ENCODE results near the gene MSL1. TPM values are rescaled to one million over a fixed set of nuclear protein-coding genes. Genes with fewer than 3 reads are reported as not detected.

MSL1 gene
- total and polyA plus RNA-seq, 2 of the 13 experiments (the other 11 are each of a cell fraction or from before 2014, with no cell fraction given) = 63.8 to 88.5 TPM

- TF ChIP-seq PREB (CRISPR knock-in tag; IDR thresholded peaks at IDR 0.05) (no peak), ZNF230 (CRISPR knock-in tag; IDR thresholded peaks at IDR 0.05) (no peak), CBX5 (CRISPR knock-in tag; IDR thresholded peaks at IDR 0.05; ENCODE audit: borderline replicate concordance) (peak; percentile 77; the same call in 1 of the 2 replicates), NR2C2 (CRISPR knock-in tag; IDR thresholded peaks at IDR 0.05; ENCODE audit: borderline replicate concordance) (peak; percentile 57; the same call in 1 of the 2 replicates), TRIM24 (CRISPR knock-in tag; IDR thresholded peaks at IDR 0.05) (no peak), PPARG (CRISPR knock-in tag; conservative IDR thresholded peaks at IDR 0.05) (no peak), ZNF280B (CRISPR knock-in tag; IDR thresholded peaks at IDR 0.05; ENCODE audit: borderline replicate concordance) (peak; percentile 86; the same call in 1 of the 2 replicates), ZNF781 (CRISPR knock-in tag; IDR thresholded peaks at IDR 0.05; ENCODE audit: borderline replicate concordance, not compliant biosample characterization) (no peak), FLYWCH1 (CRISPR knock-in tag; IDR thresholded peaks at IDR 0.05) (no peak), MAFK (conservative IDR thresholded peaks at IDR 0.05 in 1 of 2, IDR thresholded peaks at IDR 0.05 in 1 of 2; ENCODE audit: low read length in 2 of 2) (no peak), FOXK2 (IDR thresholded peaks at IDR 0.05) (no peak), SRF (IDR thresholded peaks at IDR 0.05; ENCODE audit: low read depth, low read length) (peak; percentile 33; the same call in 1 of the 2 replicates), BATF2 (CRISPR knock-in tag; IDR thresholded peaks at IDR 0.05) (no peak), SRSF4 (IDR thresholded peaks at IDR 0.05; ENCODE audit: low read depth, low read length, poor library complexity, severe bottlenecking) (no peak), BRF2 (CRISPR knock-in tag; IDR thresholded peaks at IDR 0.05) (no peak), ZNF891 (CRISPR knock-in tag; IDR thresholded peaks at IDR 0.05) (0 out of 2 replicates have a peak, but pooled peaks have one; percentile 48), HOXA9 (CRISPR knock-in tag; IDR thresholded peaks at IDR 0.05; ENCODE audit: borderline replicate concordance) (no peak), PHF8 (CRISPR knock-in tag; IDR thresholded peaks at IDR 0.05) (no peak), ZNF703 (CRISPR knock-in tag; IDR thresholded peaks at IDR 0.05; ENCODE audit: borderline replicate concordance) (no peak), ZNF547 (CRISPR knock-in tag; IDR thresholded peaks at IDR 0.05) (no peak; the same call in none of the 2 replicates), HOXA7 (CRISPR knock-in tag; IDR thresholded peaks at IDR 0.05) (no peak), ISL2 (CRISPR knock-in tag; IDR thresholded peaks at IDR 0.05) (no peak), ATF6 (CRISPR knock-in tag; conservative IDR thresholded peaks at IDR 0.05) (no peak), MIXL1 (CRISPR knock-in tag; IDR thresholded peaks at IDR 0.05) (0 out of 2 replicates have a peak, but pooled peaks have one; percentile 21)
These were observed 46.4 kb upstream of the MSL1 start (continued) for GRCh38 chr17:40075201-40075941.
